Activated CD8-positive, alpha-beta T cell treated with anti-CD3 and anti-CD28 coated beads for 36 hours (primary cell): ENCODE data around the gene GPER1. TPM values are rescaled to one million over a fixed set of nuclear protein-coding genes. Genes with fewer than 3 reads are reported as not detected.
"Not testable (repeated sequence)": the region's sequence is repeated elsewhere in the genome, so short reads cannot be mapped to it uniquely, and the experiment has no call there.

Experiments
- ATAC-seq: fragments of 200-7000 bp; cut with Tn5 transposase; one replicate; pipeline ENCODE4 v1.10.0; 2021; ENCODE audit warnings: mild to moderate bottlenecking, moderate library complexity
- CTCF ChIA-PET: fragments of 350-600 bp; sonication (Branson Sonifier 250); formaldehyde crosslinking; loops from one replicate; lab custom pipeline; 2021; ENCODE audit warnings: antibody characterized with exemption; lab: Charles Lee
- POLR2A ChIA-PET: fragments of 350-600 bp; sonication (Branson Sonifier 250); formaldehyde crosslinking; loops from one replicate; lab custom pipeline; 2021; ENCODE audit warnings: antibody characterized with exemption; lab: Charles Lee
- DNase-seq: peaks from one replicate; pipeline ENCODE4 v3.0.0-alpha.2; 2020
- H3K27ac Mint-ChIP-seq: one replicate; pipeline ENCODE4 v1.8.0; 2021; ENCODE audit warnings: mild to moderate bottlenecking, mixed read lengths
- H3K27me3 Mint-ChIP-seq: one replicate; pipeline ENCODE4 v1.8.0; 2021; ENCODE audit warnings: mixed read lengths
- H3K36me3 Mint-ChIP-seq: one replicate; pipeline ENCODE4 v1.8.0; 2021; ENCODE audit warnings: low read depth, mixed read lengths
- H3K4me1 Mint-ChIP-seq: one replicate; pipeline ENCODE4 v1.8.0; 2021; ENCODE audit warnings: low read depth, mixed read lengths
- H3K4me3 Mint-ChIP-seq: one replicate; pipeline ENCODE4 v1.8.0; 2021; ENCODE audit warnings: mild to moderate bottlenecking, moderate library complexity, mixed read lengths
- H3K9me3 Mint-ChIP-seq: one replicate; pipeline ENCODE4 v1.8.0; 2021; ENCODE audit warnings: mixed read lengths
- intact Hi-C: fragments of 100-400 bp; cut with micrococcal nuclease; formaldehyde crosslinking; loops from one replicate; pipeline ENCODE4 v1.10.0; 2022
- total RNA-seq, 2 experiments: library from RNA; stranded (reverse); gene quantifications; one replicate each; pipeline ENCODE4 v1.2.3, GENCODE V29; 2021
- TF ChIP-seq, protein P1 (sequence below): fragments of 200-600 bp; IDR thresholded peaks from one replicate; pipeline ENCODE4 v1.8.0; 2022; ENCODE audit warnings: antibody characterized with exemption, mild to moderate bottlenecking

GPER1 gene
- total RNA-seq, 2 experiments from 2014 or later: 0.16 to 0.18 TPM

DNA sequence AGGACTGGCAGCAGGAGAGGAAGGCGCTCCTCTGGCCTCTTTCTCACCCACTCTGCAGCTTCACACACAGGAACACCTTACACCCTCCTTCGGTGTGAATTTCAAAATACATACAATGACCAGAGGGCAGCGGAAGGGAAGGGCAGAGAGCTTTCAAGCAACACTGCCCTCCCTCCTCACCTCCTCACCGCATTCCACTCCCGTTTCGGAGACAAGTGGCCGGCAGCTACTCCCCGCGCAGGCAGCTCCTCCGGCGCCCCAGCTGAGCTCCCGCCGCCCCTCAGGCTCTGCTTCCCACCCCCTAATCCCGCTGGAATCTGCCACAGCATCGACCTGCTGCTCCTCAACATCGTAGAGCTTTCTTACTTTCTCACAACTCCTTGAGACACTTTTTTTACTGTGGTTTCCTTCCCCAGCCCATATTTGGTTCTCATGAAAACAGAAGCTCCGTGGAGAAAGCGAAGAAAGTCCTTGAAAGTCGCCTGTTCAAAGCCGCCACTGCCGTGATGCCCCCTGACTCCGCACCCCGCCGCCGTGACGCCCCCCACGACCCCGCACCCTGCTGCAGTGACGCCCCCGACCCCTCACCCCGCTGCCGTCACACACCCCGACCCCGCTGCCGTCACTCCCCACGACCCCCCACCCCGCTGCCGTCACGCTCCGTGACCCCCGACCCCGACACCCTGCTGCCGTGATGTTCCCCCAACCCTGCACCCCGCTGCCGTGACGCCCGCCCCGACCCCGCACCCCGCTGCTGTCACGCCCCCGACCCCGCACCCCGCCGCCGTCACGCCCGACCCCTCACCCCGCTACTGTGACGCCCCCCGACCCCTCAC lies 14.6 kb upstream of the GPER1 start:
- Mint-ChIP-seq H3K9me3 (peaks cover 1% of the 10 kb centered on the region), H3K27ac (no peak overlapping the region), H3K4me1 (no peaks in the 10 kb centered on the region), H3K36me3 (no peaks in the 10 kb centered on the region), H3K4me3 (no peak overlapping the region), H3K27me3 (no peaks in the 10 kb centered on the region)
- DNase-seq: no peak
- TF ChIP-seq, protein P1, sequence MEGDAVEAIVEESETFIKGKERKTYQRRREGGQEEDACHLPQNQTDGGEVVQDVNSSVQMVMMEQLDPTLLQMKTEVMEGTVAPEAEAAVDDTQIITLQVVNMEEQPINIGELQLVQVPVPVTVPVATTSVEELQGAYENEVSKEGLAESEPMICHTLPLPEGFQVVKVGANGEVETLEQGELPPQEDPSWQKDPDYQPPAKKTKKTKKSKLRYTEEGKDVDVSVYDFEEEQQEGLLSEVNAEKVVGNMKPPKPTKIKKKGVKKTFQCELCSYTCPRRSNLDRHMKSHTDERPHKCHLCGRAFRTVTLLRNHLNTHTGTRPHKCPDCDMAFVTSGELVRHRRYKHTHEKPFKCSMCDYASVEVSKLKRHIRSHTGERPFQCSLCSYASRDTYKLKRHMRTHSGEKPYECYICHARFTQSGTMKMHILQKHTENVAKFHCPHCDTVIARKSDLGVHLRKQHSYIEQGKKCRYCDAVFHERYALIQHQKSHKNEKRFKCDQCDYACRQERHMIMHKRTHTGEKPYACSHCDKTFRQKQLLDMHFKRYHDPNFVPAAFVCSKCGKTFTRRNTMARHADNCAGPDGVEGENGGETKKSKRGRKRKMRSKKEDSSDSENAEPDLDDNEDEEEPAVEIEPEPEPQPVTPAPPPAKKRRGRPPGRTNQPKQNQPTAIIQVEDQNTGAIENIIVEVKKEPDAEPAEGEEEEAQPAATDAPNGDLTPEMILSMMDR: no peak
- intact Hi-C loops: no loop called here
- ChIA-PET CTCF (interaction anchor here (1.5 to 1.9 kb wide), 2 partner anchors 29 to 80 kb away, joined by 3 to 17 read pairs; partner anchors contain the start of gene GPR146), POLR2A (interaction anchor here (0.6 kb wide), 1 partner anchor 460 kb away, joined by 3 read pairs; no protein-coding TSS in a partner anchor)
- ATAC-seq: no peak

DNA sequence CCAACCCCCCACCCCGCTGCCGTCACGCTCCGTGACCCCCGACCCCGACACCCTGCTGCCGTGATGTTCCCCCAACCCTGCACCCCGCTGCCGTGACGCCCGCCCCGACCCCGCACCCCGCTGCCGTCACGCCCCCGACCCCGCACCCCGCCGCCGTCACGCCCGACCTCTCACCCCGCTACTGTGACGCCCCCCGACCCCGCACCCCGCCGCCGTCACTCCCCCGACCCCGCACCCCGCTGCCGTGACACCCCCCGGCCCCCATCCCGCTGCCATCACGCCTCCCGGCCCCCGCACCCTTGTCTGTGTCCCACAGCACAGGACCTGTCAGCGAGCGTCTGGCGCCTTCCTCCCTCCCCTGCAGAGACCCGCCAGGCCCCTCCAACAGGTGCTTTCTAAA lies 13.9 kb upstream of the GPER1 start:
- H3K36me3 Mint-ChIP-seq, H3K9me3 Mint-ChIP-seq, H3K27me3 Mint-ChIP-seq, POLR2A ChIA-PET, DNase-seq, H3K4me1 Mint-ChIP-seq, H3K4me3 Mint-ChIP-seq, intact Hi-C loops, ATAC-seq, H3K27ac Mint-ChIP-seq: not testable (repeated sequence)
- CTCF ChIA-PET: interaction anchor here (1.4 kb wide), 1 partner anchor 81 kb away, joined by 6 read pairs; no protein-coding TSS in a partner anchor

DNA sequence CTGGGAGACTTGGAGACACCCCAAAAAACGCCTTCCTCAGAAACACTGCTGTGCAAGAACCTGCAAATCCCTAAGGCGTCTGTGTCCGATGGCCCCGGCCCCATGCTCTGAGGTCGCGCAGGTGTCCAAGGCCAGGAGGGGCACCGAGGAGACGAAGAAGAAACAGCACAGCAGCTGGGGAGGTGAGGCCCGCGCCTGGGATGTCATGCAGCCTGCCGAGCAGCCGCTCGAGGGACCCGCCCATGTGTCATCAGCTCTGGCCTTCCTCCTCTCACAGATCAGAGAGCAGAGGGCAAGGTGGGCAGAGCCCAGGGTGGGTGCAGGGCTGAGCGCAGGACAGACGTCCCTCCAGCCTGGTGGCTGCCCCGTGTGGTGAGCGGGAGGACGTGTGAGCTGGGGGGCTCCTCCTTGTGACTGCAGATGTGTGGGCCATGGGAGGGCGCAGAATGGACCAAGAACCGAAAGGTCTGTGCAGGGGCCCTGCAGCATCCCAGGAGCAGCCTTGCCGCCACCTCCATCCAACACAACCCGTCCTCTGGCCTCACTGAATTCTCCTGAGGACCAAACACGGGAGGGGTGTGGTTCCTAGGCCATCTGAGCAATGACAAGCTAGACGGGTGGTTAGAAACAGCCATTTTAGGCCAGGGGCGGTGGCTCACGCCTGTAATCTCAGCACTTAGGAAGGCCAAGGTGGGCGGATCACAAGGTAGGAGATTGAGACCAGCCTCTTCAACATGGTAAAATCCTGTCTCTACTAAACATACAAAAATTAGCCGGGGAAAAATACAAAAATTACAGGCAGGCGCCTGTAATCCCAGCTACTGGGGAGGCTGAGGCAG lies 13.1 kb upstream of the GPER1 start:
- no peak overlapping the region for H3K4me3 Mint-ChIP-seq
- CTCF ChIA-PET: interaction anchor here (1.2 to 1.4 kb wide), 3 partner anchors 9 to 82 kb away, joined by 3 to 6 read pairs (median 5); no protein-coding TSS in a partner anchor
- H3K9me3 Mint-ChIP-seq: peaks cover 1% of the 10 kb centered on the region
- H3K27ac Mint-ChIP-seq: no peak overlapping the region
- no peak for ATAC-seq
- POLR2A ChIA-PET: no interaction called here
- H3K36me3 Mint-ChIP-seq: no peaks in the 10 kb centered on the region
- no peak for DNase-seq
- intact Hi-C loops: no loop called here
- no peaks in the 10 kb centered on the region for H3K4me1 Mint-ChIP-seq
- H3K27me3 Mint-ChIP-seq: no peaks in the 10 kb centered on the region
- TF ChIP-seq, protein P1: no peak

DNA sequence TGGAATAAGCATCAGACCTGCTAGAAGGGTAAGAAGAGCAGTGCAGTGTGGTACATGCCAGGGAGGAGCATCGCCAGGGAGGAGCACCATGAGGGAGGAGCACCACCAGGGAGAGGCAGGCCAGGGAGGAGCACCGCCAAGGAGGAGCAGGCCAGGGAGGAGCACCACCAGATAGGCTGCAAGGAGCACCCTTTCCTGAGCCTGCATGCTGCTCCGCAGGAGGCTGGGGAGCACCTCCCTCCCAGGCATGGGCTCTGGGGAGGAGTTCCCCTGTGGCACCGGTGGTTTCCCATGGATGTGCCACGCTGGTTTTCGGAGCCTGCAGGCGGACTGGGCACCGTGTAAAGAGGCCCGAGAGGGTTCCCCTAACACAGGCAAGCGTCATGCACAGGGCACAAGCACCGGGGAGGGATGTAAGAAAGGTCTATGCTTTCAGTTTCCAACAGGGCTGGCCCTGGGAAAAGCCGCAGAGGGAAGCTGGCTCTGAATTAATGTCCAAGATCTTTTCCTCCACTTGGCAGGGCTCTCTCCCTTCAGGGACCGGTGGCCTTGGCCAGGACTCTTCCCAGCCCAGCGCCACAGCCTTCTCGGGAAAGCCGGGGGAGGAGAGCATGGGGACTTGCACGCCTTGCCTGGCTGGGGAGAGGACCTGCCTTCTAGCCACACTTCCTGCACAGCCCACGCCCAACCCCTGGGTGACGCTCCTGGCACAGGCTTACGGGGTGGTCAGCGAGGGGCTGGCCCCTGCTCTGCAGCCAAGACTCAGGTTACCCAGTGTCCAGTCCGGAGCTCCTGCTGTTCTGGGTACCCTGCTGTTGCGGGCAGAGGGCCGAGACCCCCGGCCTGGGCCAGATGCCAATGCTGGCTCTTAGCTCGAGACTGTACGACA lies 11.5 kb upstream of the GPER1 start:
- no peak overlapping the region for H3K27ac Mint-ChIP-seq
- H3K9me3 Mint-ChIP-seq: no peaks in the 10 kb centered on the region
- POLR2A ChIA-PET: no interaction called here
- no peaks in the 10 kb centered on the region for H3K36me3 Mint-ChIP-seq
- intact Hi-C loops: no loop called here
- no peak for ATAC-seq
- H3K27me3 Mint-ChIP-seq: no peaks in the 10 kb centered on the region
- no peak overlapping the region for H3K4me3 Mint-ChIP-seq
- DNase-seq: no peak
- TF ChIP-seq, protein P1: no peak
- no peaks in the 10 kb centered on the region for H3K4me1 Mint-ChIP-seq
- CTCF ChIA-PET: interaction anchor here (1.1 to 1.4 kb wide), 3 partner anchors 11 to 83 kb away, joined by 3 to 5 read pairs (median 3); no protein-coding TSS in a partner anchor
